Measurements from ENCODE around the gene SBK2.
"Not testable (repeated sequence)": the region's sequence is repeated elsewhere in the genome, so short reads cannot be mapped to it uniquely, and the experiment has no call there.

The SBK2 gene

GRCh38 chr19:55582284-55582683 is 45.4 kb upstream of the SBK2 start:
- peaks cover 5 to 23% of the 10 kb centered on the region in 2 experiments for H3K36me3 ChIP-seq (ENCODE audit: control insufficient read depth in 1 of 2, insufficient read depth in 2 of 2, low read depth in 1 of 2, low read length in 2 of 2)
- not testable (repeated sequence) for H3K14ac ChIP-seq (ENCODE audit: low read length in 2 of 2); H2AFZ ChIP-seq (ENCODE audit: low read depth, low read length); DNase-seq; H2BK120ac ChIP-seq (ENCODE audit: low read depth, low read length); H3K18ac ChIP-seq (ENCODE audit: low read depth in 1 of 2, low read length in 2 of 2); H3K4me2 ChIP-seq (ENCODE audit: low read length, poor library complexity, severe bottlenecking); H3K4me3 ChIP-seq (ENCODE audit: insufficient read depth in 1 of 2, low read depth in 1 of 2, low read length in 2 of 2); H3K4ac ChIP-seq (ENCODE audit: low read depth in 1 of 2, low read length in 2 of 2); H3K27me3 ChIP-seq (ENCODE audit: control insufficient read depth in 1 of 2, insufficient read depth in 1 of 2, low read length in 2 of 2); H4K8ac ChIP-seq (ENCODE audit: low read length); H3K79me1 ChIP-seq (replicated peaks; ENCODE audit: low read length, poor library complexity, severe bottlenecking); H2BK12ac ChIP-seq (ENCODE audit: low read length in 2 of 2); H4K91ac ChIP-seq (ENCODE audit: low read length); H3K9me3 ChIP-seq (ENCODE audit: control insufficient read depth, low read length); H3K23ac ChIP-seq (ENCODE audit: low read length in 2 of 2); H3K9ac ChIP-seq (ENCODE audit: low read length)
- H2BK5ac ChIP-seq (ENCODE audit: low read depth, low read length, poor library complexity, severe bottlenecking) = peak overlapping the region; percentile 90
- H3K4me1 ChIP-seq (ENCODE audit: control insufficient read depth, insufficient read depth, low read depth, low read length) = peaks cover 51% of the 10 kb centered on the region
- H3K27ac ChIP-seq (ENCODE audit: low read length, poor library complexity, severe bottlenecking) = peak overlapping the region; percentile 99
- peak overlapping the region; percentile 32 for H2BK15ac ChIP-seq (ENCODE audit: low read depth, poor library complexity, severe bottlenecking)
- WGBS = 78% methylated on average over 4 of the region's 4 CpGs
- H2AK5ac ChIP-seq (ENCODE audit: low read length, severe bottlenecking) = peak overlapping the region; percentile 83

- H3K4me2 ChIP-seq (ENCODE audit: low read length, poor library complexity, severe bottlenecking) = peak overlapping the region; percentile 73
- H3K23ac ChIP-seq (ENCODE audit: low read length in 2 of 2) = no peak overlapping the region
- no peak overlapping the region for H2BK12ac ChIP-seq (ENCODE audit: low read length in 2 of 2)
- no peak overlapping the region for H3K14ac ChIP-seq (ENCODE audit: low read length in 2 of 2)
- H3K4me3 ChIP-seq (ENCODE audit: insufficient read depth in 1 of 2, low read depth in 1 of 2, low read length in 2 of 2) = peak overlapping the region in 1 of 2 experiments; percentile 90
- no peaks in the 10 kb centered on the region for H3K9me3 ChIP-seq (ENCODE audit: control insufficient read depth, low read length)
- peaks cover 47% of the 10 kb centered on the region for H3K4me1 ChIP-seq (ENCODE audit: control insufficient read depth, insufficient read depth, low read depth, low read length)
- no peak overlapping the region for H3K9ac ChIP-seq (ENCODE audit: low read length)
- peaks cover 2% of the 10 kb centered on the region for H3K79me1 ChIP-seq (replicated peaks; ENCODE audit: low read length, poor library complexity, severe bottlenecking)
- H2BK120ac ChIP-seq (ENCODE audit: low read depth, low read length) = no peak overlapping the region
- peak overlapping the region; percentile 99 for H3K27ac ChIP-seq (ENCODE audit: low read length, poor library complexity, severe bottlenecking)
- H2AFZ ChIP-seq (ENCODE audit: low read depth, low read length) = no peak overlapping the region
- peaks cover 10 to 27% of the 10 kb centered on the region in 2 experiments for H3K36me3 ChIP-seq (ENCODE audit: control insufficient read depth in 1 of 2, insufficient read depth in 2 of 2, low read depth in 1 of 2, low read length in 2 of 2)
- no peak overlapping the region for H3K18ac ChIP-seq (ENCODE audit: low read depth in 1 of 2, low read length in 2 of 2)
- peak overlapping the region; percentile 90 for H2BK5ac ChIP-seq (ENCODE audit: low read depth, low read length, poor library complexity, severe bottlenecking)
- peak overlapping the region; percentile 66 for H2AK5ac ChIP-seq (ENCODE audit: low read length, severe bottlenecking)
- 47% methylated on average over 6 of the region's 6 CpGs for WGBS
- peak overlapping the region; percentile 21 for H4K8ac ChIP-seq (ENCODE audit: low read length)
- DNase-seq = no peak
- no peaks in the 10 kb centered on the region for H3K27me3 ChIP-seq (ENCODE audit: control insufficient read depth in 1 of 2, insufficient read depth in 1 of 2, low read length in 2 of 2)
- H4K91ac ChIP-seq (ENCODE audit: low read length) = no peak overlapping the region
- no peak overlapping the region for H2BK15ac ChIP-seq (ENCODE audit: low read depth, poor library complexity, severe bottlenecking)
- H3K4ac ChIP-seq (ENCODE audit: low read depth in 1 of 2, low read length in 2 of 2) = no peak overlapping the region
Measured at GRCh38 chr19:55581823-55582223, 44.9 kb upstream of the SBK2 start.

GRCh38 chr19:55581145-55581822 is 44.4 kb upstream of the SBK2 start:
- peak overlapping the region; percentile 73 for H3K4me2 ChIP-seq (ENCODE audit: low read length, poor library complexity, severe bottlenecking)
- H2BK15ac ChIP-seq (ENCODE audit: low read depth, poor library complexity, severe bottlenecking) = peak overlapping the region; percentile 53
- no peaks in the 10 kb centered on the region for H3K27me3 ChIP-seq (ENCODE audit: control insufficient read depth in 1 of 2, insufficient read depth in 1 of 2, low read length in 2 of 2)
- H3K9me3 ChIP-seq (ENCODE audit: control insufficient read depth, low read length) = no peaks in the 10 kb centered on the region
- WGBS = 49% methylated on average over 12 of the region's 12 CpGs
- H3K9ac ChIP-seq (ENCODE audit: low read length) = peak overlapping the region; percentile 86
- peak overlapping the region; percentile 66 for H2AK5ac ChIP-seq (ENCODE audit: low read length, severe bottlenecking)
- H3K36me3 ChIP-seq (ENCODE audit: control insufficient read depth in 1 of 2, insufficient read depth in 2 of 2, low read depth in 1 of 2, low read length in 2 of 2) = peaks cover 13 to 29% of the 10 kb centered on the region in 2 experiments
- H4K91ac ChIP-seq (ENCODE audit: low read length) = peak overlapping the region; percentile 84
- H3K4me1 ChIP-seq (ENCODE audit: control insufficient read depth, insufficient read depth, low read depth, low read length) = peaks cover 42% of the 10 kb centered on the region
- H2BK12ac ChIP-seq (ENCODE audit: low read length in 2 of 2) = no peak overlapping the region
- H2BK120ac ChIP-seq (ENCODE audit: low read depth, low read length) = no peak overlapping the region
- peak overlapping the region; percentile 52 to 85 for H3K18ac ChIP-seq (ENCODE audit: low read depth in 1 of 2, low read length in 2 of 2)
- peak overlapping the region; percentile 99 for H3K27ac ChIP-seq (ENCODE audit: low read length, poor library complexity, severe bottlenecking)
- H4K8ac ChIP-seq (ENCODE audit: low read length) = peak overlapping the region; percentile 97
- peak overlapping the region; percentile 27 to 90 for H3K4me3 ChIP-seq (ENCODE audit: insufficient read depth in 1 of 2, low read depth in 1 of 2, low read length in 2 of 2)
- H2AFZ ChIP-seq (ENCODE audit: low read depth, low read length) = no peak overlapping the region
- peak overlapping the region in 1 of 2 experiments; percentile 62 for H3K14ac ChIP-seq (ENCODE audit: low read length in 2 of 2)
- no peak overlapping the region for H3K23ac ChIP-seq (ENCODE audit: low read length in 2 of 2)
- H3K79me1 ChIP-seq (replicated peaks; ENCODE audit: low read length, poor library complexity, severe bottlenecking) = peaks cover 2% of the 10 kb centered on the region
- H3K4ac ChIP-seq (ENCODE audit: low read depth in 1 of 2, low read length in 2 of 2) = peak overlapping the region in 1 of 2 experiments; percentile 61
- peak overlapping the region; percentile 69 for H2BK5ac ChIP-seq (ENCODE audit: low read depth, low read length, poor library complexity, severe bottlenecking)
- peak; percentile 12 for DNase-seq

GRCh38 chr19:55580628-55581144 is 43.8 kb upstream of the SBK2 start, which contains the start of gene ZNF579:
ZNF579 (minus strand) TSS chr19:55580848; CDS start chr19:55579639, 1,209 bp downstream.
- H4K91ac ChIP-seq (ENCODE audit: low read length) = peak within 1 kb of the TSS; percentile 86
- H3K27me3 ChIP-seq (ENCODE audit: control insufficient read depth in 1 of 2, insufficient read depth in 1 of 2, low read length in 2 of 2) = no peaks in the 10 kb centered on the region
- peak within 1 kb of the TSS in 1 of 2 experiments; percentile 81 for H3K23ac ChIP-seq (ENCODE audit: low read length in 2 of 2)
- peak within 1 kb of the TSS; percentile 86 to 90 for H3K4me3 ChIP-seq (ENCODE audit: insufficient read depth in 1 of 2, low read depth in 1 of 2, low read length in 2 of 2)
- H2BK15ac ChIP-seq (ENCODE audit: low read depth, poor library complexity, severe bottlenecking) = peak within 1 kb of the TSS; percentile 66
- 0% methylated on average over 6 of the region's 24 CpGs for WGBS
- peak within 1 kb of the TSS; percentile 73 for H3K4me2 ChIP-seq (ENCODE audit: low read length, poor library complexity, severe bottlenecking)
- peak within 1 kb of the TSS; percentile 76 for H2AK5ac ChIP-seq (ENCODE audit: low read length, severe bottlenecking)
- DNase-seq = peak; percentile 91
- H3K36me3 ChIP-seq (ENCODE audit: control insufficient read depth in 1 of 2, insufficient read depth in 2 of 2, low read depth in 1 of 2, low read length in 2 of 2) = peaks cover 13 to 29% of the 10 kb centered on the region in 2 experiments
- H2BK120ac ChIP-seq (ENCODE audit: low read depth, low read length) = peak within 1 kb of the TSS; percentile 94
- H3K14ac ChIP-seq (ENCODE audit: low read length in 2 of 2) = peak within 1 kb of the TSS in 1 of 2 experiments; percentile 99
- peak within 1 kb of the TSS; percentile 88 to 98 for H3K18ac ChIP-seq (ENCODE audit: low read depth in 1 of 2, low read length in 2 of 2)
- peak within 1 kb of the TSS; percentile 99 for H3K27ac ChIP-seq (ENCODE audit: low read length, poor library complexity, severe bottlenecking)
- H3K4ac ChIP-seq (ENCODE audit: low read depth in 1 of 2, low read length in 2 of 2) = peak within 1 kb of the TSS; percentile 62 to 98
- peak within 1 kb of the TSS; percentile 97 for H4K8ac ChIP-seq (ENCODE audit: low read length)
- peak within 1 kb of the TSS; percentile 100 for H2BK5ac ChIP-seq (ENCODE audit: low read depth, low read length, poor library complexity, severe bottlenecking)
- H3K9ac ChIP-seq (ENCODE audit: low read length) = peak within 1 kb of the TSS; percentile 86
- no peak within 1 kb of the TSS for H2AFZ ChIP-seq (ENCODE audit: low read depth, low read length)
- no peaks in the 10 kb centered on the region for H3K9me3 ChIP-seq (ENCODE audit: control insufficient read depth, low read length)
- H3K79me1 ChIP-seq (replicated peaks; ENCODE audit: low read length, poor library complexity, severe bottlenecking) = peaks cover 2% of the 10 kb centered on the region
- peaks cover 38% of the 10 kb centered on the region for H3K4me1 ChIP-seq (ENCODE audit: control insufficient read depth, insufficient read depth, low read depth, low read length)
- no peak within 1 kb of the TSS for H2BK12ac ChIP-seq (ENCODE audit: low read length in 2 of 2)
